ENCODE data around the gene LDHD. TPM values are rescaled to one million over a fixed set of nuclear protein-coding genes. Genes with fewer than 3 reads are reported as not detected.

LDHD gene
- total and polyA plus RNA-seq, 2 of the 13 experiments (the other 11 are each of a cell fraction or from before 2014, with no cell fraction given) = 9.1 to 9.8 TPM

- TF ChIP-seq, protein P1, sequence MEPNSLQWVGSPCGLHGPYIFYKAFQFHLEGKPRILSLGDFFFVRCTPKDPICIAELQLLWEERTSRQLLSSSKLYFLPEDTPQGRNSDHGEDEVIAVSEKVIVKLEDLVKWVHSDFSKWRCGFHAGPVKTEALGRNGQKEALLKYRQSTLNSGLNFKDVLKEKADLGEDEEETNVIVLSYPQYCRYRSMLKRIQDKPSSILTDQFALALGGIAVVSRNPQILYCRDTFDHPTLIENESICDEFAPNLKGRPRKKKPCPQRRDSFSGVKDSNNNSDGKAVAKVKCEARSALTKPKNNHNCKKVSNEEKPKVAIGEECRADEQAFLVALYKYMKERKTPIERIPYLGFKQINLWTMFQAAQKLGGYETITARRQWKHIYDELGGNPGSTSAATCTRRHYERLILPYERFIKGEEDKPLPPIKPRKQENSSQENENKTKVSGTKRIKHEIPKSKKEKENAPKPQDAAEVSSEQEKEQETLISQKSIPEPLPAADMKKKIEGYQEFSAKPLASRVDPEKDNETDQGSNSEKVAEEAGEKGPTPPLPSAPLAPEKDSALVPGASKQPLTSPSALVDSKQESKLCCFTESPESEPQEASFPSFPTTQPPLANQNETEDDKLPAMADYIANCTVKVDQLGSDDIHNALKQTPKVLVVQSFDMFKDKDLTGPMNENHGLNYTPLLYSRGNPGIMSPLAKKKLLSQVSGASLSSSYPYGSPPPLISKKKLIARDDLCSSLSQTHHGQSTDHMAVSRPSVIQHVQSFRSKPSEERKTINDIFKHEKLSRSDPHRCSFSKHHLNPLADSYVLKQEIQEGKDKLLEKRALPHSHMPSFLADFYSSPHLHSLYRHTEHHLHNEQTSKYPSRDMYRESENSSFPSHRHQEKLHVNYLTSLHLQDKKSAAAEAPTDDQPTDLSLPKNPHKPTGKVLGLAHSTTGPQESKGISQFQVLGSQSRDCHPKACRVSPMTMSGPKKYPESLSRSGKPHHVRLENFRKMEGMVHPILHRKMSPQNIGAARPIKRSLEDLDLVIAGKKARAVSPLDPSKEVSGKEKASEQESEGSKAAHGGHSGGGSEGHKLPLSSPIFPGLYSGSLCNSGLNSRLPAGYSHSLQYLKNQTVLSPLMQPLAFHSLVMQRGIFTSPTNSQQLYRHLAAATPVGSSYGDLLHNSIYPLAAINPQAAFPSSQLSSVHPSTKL (CRISPR knock-in tag; IDR thresholded peaks at IDR 0.05) = 0 out of 2 replicates have a peak, but pooled peaks have one; percentile 33
- TF ChIP-seq ZNF383 (CRISPR knock-in tag; IDR thresholded peaks at IDR 0.05; ENCODE audit: borderline replicate concordance) = no peak
- TF ChIP-seq, protein P2, sequence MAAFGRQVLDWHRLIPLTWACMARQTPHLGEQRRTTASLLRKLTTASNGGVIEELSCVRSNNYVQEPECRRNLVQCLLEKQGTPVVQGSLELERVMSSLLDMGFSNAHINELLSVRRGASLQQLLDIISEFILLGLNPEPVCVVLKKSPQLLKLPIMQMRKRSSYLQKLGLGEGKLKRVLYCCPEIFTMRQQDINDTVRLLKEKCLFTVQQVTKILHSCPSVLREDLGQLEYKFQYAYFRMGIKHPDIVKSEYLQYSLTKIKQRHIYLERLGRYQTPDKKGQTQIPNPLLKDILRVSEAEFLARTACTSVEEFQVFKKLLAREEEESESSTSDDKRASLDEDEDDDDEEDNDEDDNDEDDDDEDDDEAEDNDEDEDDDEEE (CRISPR knock-in tag; IDR thresholded peaks at IDR 0.05) = 0 out of 2 replicates have a peak, but pooled peaks have one; percentile 37
- TF ChIP-seq, protein P3, sequence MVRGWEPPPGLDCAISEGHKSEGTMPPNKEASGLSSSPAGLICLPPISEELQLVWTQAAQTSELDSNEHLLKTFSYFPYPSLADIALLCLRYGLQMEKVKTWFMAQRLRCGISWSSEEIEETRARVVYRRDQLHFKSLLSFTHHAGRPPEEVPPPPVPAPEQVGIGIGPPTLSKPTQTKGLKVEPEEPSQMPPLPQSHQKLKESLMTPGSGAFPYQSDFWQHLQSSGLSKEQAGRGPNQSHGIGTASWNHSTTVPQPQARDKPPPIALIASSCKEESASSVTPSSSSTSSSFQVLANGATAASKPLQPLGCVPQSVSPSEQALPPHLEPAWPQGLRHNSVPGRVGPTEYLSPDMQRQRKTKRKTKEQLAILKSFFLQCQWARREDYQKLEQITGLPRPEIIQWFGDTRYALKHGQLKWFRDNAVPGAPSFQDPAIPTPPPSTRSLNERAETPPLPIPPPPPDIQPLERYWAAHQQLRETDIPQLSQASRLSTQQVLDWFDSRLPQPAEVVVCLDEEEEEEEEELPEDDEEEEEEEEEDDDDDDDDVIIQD (CRISPR knock-in tag; IDR thresholded peaks at IDR 0.05; ENCODE audit: low read depth) = 0 out of 2 replicates have a peak, but pooled peaks have one; percentile 4
- 0 out of 2 replicates have a peak, but pooled peaks have one; percentile 42 for TF ChIP-seq MYNN (CRISPR knock-in tag; IDR thresholded peaks at IDR 0.05; ENCODE audit: low read depth)
- no peak for TF ChIP-seq ZBTB43 (CRISPR knock-in tag; conservative IDR thresholded peaks at IDR 0.05)
- TF ChIP-seq THAP9 (CRISPR knock-in tag; IDR thresholded peaks at IDR 0.05; ENCODE audit: borderline replicate concordance) = peak; percentile 25; the same call in 1 of the 2 replicates
- peak; percentile 13 for TF ChIP-seq MED1 (CRISPR knock-in tag; IDR thresholded peaks at IDR 0.05)
- TF ChIP-seq SMAD3 (CRISPR knock-in tag; IDR thresholded peaks at IDR 0.05) = peak; percentile 41; the same call in 1 of the 2 replicates
- peak; percentile 28; the same call in 1 of the 2 replicates for TF ChIP-seq GABPB1 (CRISPR knock-in tag; IDR thresholded peaks at IDR 0.05)
- TF ChIP-seq SMC3 (IDR thresholded peaks at IDR 0.05; ENCODE audit: low read length) = peak; percentile 6; the same call in 1 of the 2 replicates
- TF ChIP-seq, protein P4, sequence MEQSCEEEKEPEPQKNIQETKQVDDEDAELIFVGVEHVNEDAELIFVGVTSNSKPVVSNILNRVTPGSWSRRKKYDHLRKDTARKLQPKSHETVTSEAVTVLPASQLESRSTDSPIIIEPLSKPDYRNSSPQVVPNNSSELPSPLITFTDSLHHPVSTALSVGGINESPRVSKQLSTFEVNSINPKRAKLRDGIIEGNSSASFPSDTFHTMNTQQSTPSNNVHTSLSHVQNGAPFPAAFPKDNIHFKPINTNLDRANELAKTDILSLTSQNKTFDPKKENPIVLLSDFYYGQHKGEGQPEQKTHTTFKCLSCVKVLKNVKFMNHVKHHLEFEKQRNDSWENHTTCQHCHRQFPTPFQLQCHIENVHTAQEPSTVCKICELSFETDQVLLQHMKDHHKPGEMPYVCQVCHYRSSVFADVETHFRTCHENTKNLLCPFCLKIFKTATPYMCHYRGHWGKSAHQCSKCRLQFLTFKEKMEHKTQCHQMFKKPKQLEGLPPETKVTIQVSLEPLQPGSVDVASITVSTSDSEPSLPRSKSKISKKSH (CRISPR knock-in tag; IDR thresholded peaks at IDR 0.05; ENCODE audit: borderline replicate concordance) = peak; percentile 25; the same call in 1 of the 2 replicates
- 0 out of 2 replicates have a peak, but pooled peaks have one; percentile 8 for TF ChIP-seq ZNF143 (CRISPR knock-in tag; IDR thresholded peaks at IDR 0.05)
- peak; percentile 88 for TF ChIP-seq FOXA3 (CRISPR knock-in tag; IDR thresholded peaks at IDR 0.05)
- no peak for TF ChIP-seq JUND (CRISPR knock-in tag; IDR thresholded peaks at IDR 0.05)
- TF ChIP-seq ELF3 (CRISPR knock-in tag; IDR thresholded peaks at IDR 0.05) = peak; percentile 49; the same call in 1 of the 2 replicates
Observed at GRCh38 chr16:75087375-75087979, 29.1 kb downstream of the LDHD start (continued).
